Pancreas (tissue), 10 donors: ENCODE measurements around the gene WRNIP1. TPM values are rescaled to one million over a fixed set of nuclear protein-coding genes. Genes with fewer than 3 reads are reported as not detected.

ENCODE experiments used
- ATAC-seq, 4 donors: fragments of 200-7000 bp; cut with Tn5 transposase; one replicate each; pipeline versions ENCODE4 v1.8.0 to v1.9.1; 2020; ENCODE audit warnings: mild to moderate bottlenecking in 4 of 4, moderate library complexity in 4 of 4
- DNase-seq, 6 donors: peaks; one replicate each; pipeline ENCODE4 v3.0.0-alpha.2; 2020
- FAIRE-seq: peaks from 2 replicates; lab custom pipeline; 2012; peaks lifted over from hg19 to GRCh38; lab: Jason Lieb, UNC
- H3K27ac ChIP-seq, 4 donors: fragments of 200-600 bp; sonication (generic); 1 replicate in 3 of 4; 2 replicates in 1 of 4; pipeline versions ENCODE4 v1.5.0 to v1.8.0; 2020
- H3K27me3 ChIP-seq, 4 donors: fragments of 200-600 bp; one replicate each; pipeline ENCODE4 v1.8.0; 2021
- H3K36me3 ChIP-seq, 3 donors: fragments of 200-600 bp; sonication (generic) in 1 of 3; one replicate each; pipeline versions ENCODE4 v1.5.0 to v1.8.0; 2020 to 2021
- H3K4me1 ChIP-seq, 3 donors: fragments of 200-600 bp; one replicate each; pipeline ENCODE4 v1.8.0; 2021
- H3K4me3 ChIP-seq, 4 donors: fragments of 200-600 bp; sonication (generic) in 2 of 4; one replicate each; pipeline versions ENCODE4 v1.5.0 to v1.8.0; 2020 to 2021
- H3K9me3 ChIP-seq, 4 donors: fragments of 200-600 bp; one replicate each; pipeline ENCODE4 v1.8.0; 2021
- WGBS, 2 donors: extraction: QIAGEN DNeasy Blood & Tissue Kit; methylation state at CpG; one replicate each; pipeline ENCODE4 v1.1.7; 2013; 5-methylcytosine and 5-hydroxymethylcytosine counted together
- intact Hi-C, 3 donors: fragments of 100-400 bp; cut with DNase I; formaldehyde crosslinking; loops; one replicate each; pipeline versions ENCODE4 v1.11.1 to v1.14.2; 2022
- polyA plus RNA-seq, 2 donors: library from polyadenylated mRNA; stranded (reverse); fragments of 200-250 nt; gene quantifications; one replicate each; pipeline ENCODE4 v1.2.3, GENCODE V29; 2013
- total RNA-seq, 6 donors: library from RNA; stranded (reverse); fragmentation: NEBNext Ultra II Directional in 4 of 6; extraction: Animal tissue kit (Norgen Biotek cat#: 25700) in 4 of 6; gene quantifications; one replicate each; pipeline versions ENCODE4 v1.2.1 to v1.2.4, GENCODE V29; 2021 to 2023
- TF ChIP-seq, protein P1 (sequence below), 4 donors: fragments of 200-600 bp; sonication (generic) in 3 of 4; IDR thresholded peaks; one replicate each; pipeline versions ENCODE4 v1.5.0 to v1.8.0; 2021; ENCODE audit warnings: antibody characterized with exemption in 4 of 4
- donor health status: healthy with polysubstance abuse.
- donor health status: DM: no; HTN: no; CAD: no; lungs with moderate emphysema.
- donor health status: DM: no; HTN: no; CAD: no.
- donor health status: control.
- donor health status: control.
- donor health status: Bipolar disorder and iron deficiency.
- donor health status: DM: yes; HTN: yes; CAD: no.
- donor health status: DM: no; HTN: no; CAD: no.
- donor health status: DM: no; HTN: no; CAD: no.
- donor health status: DM: yes; HTN: yes; CAD: no.

The WRNIP1 gene
- total and polyA plus RNA-seq, 8 donors = 19.2 to 45.7 (median 23.8) TPM

DNA sequence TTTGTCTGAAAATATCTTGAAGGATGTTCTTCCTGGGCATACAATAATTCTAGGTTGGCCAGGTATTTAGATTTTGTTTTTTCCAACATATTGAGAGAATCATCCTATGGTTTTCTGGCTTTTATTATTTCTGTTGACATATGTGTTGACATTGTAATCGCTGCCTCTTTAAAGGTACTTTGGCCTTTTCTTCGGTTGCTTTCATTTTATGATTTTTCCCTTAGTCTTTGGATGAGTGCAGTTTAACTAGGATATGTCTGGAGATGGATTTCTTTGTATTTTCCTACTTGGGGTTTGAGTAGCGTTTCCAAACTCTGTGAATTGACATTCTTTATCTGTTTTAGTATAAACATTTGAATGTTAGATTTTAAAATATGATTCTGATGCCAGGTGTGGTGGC, 65.0 kb downstream of the WRNIP1 start:
- no peak for ATAC-seq
- no peaks in the 10 kb centered on the region for H3K27me3 ChIP-seq
- intact Hi-C loops = no loop called here
- whole genome bisulfite sequencing, 2 donors = 33 to 41% methylated on average over 3 of the region's 3 CpGs
- no peak for DNase-seq
- TF ChIP-seq, protein P1, sequence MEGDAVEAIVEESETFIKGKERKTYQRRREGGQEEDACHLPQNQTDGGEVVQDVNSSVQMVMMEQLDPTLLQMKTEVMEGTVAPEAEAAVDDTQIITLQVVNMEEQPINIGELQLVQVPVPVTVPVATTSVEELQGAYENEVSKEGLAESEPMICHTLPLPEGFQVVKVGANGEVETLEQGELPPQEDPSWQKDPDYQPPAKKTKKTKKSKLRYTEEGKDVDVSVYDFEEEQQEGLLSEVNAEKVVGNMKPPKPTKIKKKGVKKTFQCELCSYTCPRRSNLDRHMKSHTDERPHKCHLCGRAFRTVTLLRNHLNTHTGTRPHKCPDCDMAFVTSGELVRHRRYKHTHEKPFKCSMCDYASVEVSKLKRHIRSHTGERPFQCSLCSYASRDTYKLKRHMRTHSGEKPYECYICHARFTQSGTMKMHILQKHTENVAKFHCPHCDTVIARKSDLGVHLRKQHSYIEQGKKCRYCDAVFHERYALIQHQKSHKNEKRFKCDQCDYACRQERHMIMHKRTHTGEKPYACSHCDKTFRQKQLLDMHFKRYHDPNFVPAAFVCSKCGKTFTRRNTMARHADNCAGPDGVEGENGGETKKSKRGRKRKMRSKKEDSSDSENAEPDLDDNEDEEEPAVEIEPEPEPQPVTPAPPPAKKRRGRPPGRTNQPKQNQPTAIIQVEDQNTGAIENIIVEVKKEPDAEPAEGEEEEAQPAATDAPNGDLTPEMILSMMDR (IDR thresholded peaks at IDR 0.05) = no peak
- no peaks in the 10 kb centered on the region for H3K9me3 ChIP-seq
- H3K4me3 ChIP-seq = no peak overlapping the region
- peaks cover 0 to 4% (median under 1%) of the 10 kb centered on the region in 3 donors for H3K4me1 ChIP-seq
- FAIRE-seq = no peak
- peaks cover 0 to 17% (median 0%) of the 10 kb centered on the region in 3 donors for H3K36me3 ChIP-seq
- H3K27ac ChIP-seq = peak overlapping the region in 1 of 4 donors; percentile 14

DNA sequence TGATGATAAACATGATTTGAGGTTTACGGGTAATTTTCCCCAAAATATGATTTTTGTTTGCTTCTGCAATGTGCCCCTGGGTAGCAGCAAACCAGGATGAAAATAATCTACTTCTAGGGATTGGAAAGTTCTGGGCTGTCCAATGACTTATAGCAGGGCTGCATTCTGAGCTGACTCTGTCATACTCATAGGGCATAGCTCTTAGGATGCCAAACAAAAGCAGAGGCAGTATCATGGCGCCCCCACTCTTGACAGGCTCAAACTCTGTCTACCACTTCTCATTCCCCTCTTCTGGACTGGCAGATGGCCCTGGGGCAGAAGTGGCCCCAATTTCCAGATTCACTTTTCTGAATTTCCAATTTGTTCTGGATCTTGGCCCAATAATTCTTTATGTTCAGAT, 66.2 kb downstream of the WRNIP1 start:
- no peaks in the 10 kb centered on the region for H3K9me3 ChIP-seq
- FAIRE-seq (no peak), ATAC-seq (peak in 3 of 4 donors; percentile 47 to 80 (median 69)), DNase-seq (no peak)
- WGBS, 2 donors = 79 to 90% methylated on average over 2 of the region's 2 CpGs
- no peaks in the 10 kb centered on the region for H3K27me3 ChIP-seq
- TF ChIP-seq, protein P1 (IDR thresholded peaks at IDR 0.05) = no peak
- no peak overlapping the region for H3K4me3 ChIP-seq
- intact Hi-C loops = no loop called here
- peaks cover 0 to 10% (median 4%) of the 10 kb centered on the region in 3 donors for H3K4me1 ChIP-seq
- no peak overlapping the region for H3K27ac ChIP-seq
- peaks cover 0 to 26% (median 0%) of the 10 kb centered on the region in 3 donors for H3K36me3 ChIP-seq

DNA sequence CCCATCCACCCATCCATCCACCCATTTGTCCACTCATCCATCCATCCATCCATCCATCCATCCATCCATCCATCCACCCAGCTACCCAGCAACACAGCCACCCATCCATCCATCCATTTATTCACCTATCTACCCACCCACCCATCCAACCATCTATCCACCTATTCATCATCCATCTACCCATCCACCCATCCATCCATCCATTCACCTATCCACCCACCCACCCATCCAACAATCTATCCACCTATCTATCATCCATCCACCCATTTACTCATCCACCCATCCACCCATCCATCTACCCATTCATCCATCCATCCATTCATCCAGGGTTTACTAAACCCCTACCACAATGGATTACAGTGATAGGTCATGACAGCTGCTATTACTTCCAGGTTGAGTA, 69.1 kb downstream of the WRNIP1 start:
- Histone ChIP-seq H3K36me3 (peaks cover 0 to 37% (median 0%) of the 10 kb centered on the region in 3 donors), H3K9me3 (no peaks in the 10 kb centered on the region)
- intact Hi-C loops = no loop called here

More for the DNA sequence above, 69.1 kb downstream of the WRNIP1 start:
- TF ChIP-seq, protein P1 (IDR thresholded peaks at IDR 0.05) = no peak
- Histone ChIP-seq H3K4me3 (no peak overlapping the region), H3K27me3 (no peaks in the 10 kb centered on the region), H3K4me1 (peaks cover 0 to 28% (median 7%) of the 10 kb centered on the region in 3 donors), H3K27ac (no peak overlapping the region)
- ATAC-seq (no peak), FAIRE-seq (no peak), DNase-seq (no peak)

Other genes starting within 250 kb of the WRNIP1 start
- under 1 TPM; 0.37 to 0.87 (median 0.41) TPM for gene MYLK4, start 14.5 kb upstream of the WRNIP1 start, total RNA-seq
- 1 to 10 TPM in 1 of 2 donors, under 1 TPM in 1; 0.27 to 1.0 TPM for gene MYLK4, start 14.5 kb upstream of the WRNIP1 start, polyA plus RNA-seq
- 100 to 1,000 TPM in 5 of 6 donors, 10 to 100 TPM in 1; 94.1 to 285 (median 190) TPM for gene SERPINB1, start 76.5 kb downstream of the WRNIP1 start, total RNA-seq
- gene SERPINB1, start 76.5 kb downstream of the WRNIP1 start, polyA plus RNA-seq = 10 to 100 TPM; 68.1 to 75.8 TPM
- 1 to 10 TPM in 4 of 6 donors, under 1 TPM in 2; 0.65 to 4.8 (median 1.4) TPM for gene SERPINB9, start 137.9 kb downstream of the WRNIP1 start, total RNA-seq
- gene SERPINB9, start 137.9 kb downstream of the WRNIP1 start, polyA plus RNA-seq = 1 to 10 TPM; 1.2 to 1.4 TPM
- 100 to 1,000 TPM in 2 of 6 donors, 10 to 100 TPM in 4; 77.7 to 110 (median 97.3) TPM for gene SERPINB6, start 206.2 kb downstream of the WRNIP1 start, total RNA-seq
- 100 to 1,000 TPM; 108 to 193 TPM for gene SERPINB6, start 206.2 kb downstream of the WRNIP1 start, polyA plus RNA-seq
- gene NQO2, start 234.5 kb downstream of the WRNIP1 start, total RNA-seq = 10 to 100 TPM; 12.7 to 21.6 (median 18.0) TPM
- 10 to 100 TPM; 21.2 to 23.0 TPM for gene NQO2, start 234.5 kb downstream of the WRNIP1 start, polyA plus RNA-seq